LNCaP clone FGC (cell line): ENCODE results near the gene BSG.

Source experiments
- DNase-seq: peaks from one replicate; pipeline ENCODE4 v3.0.0-alpha.2; 2011; ENCODE audit warnings: low read depth
- H3K4me3 ChIP-seq: 2 replicates; pipeline ENCODE4 v1.5.1; 2011; ENCODE audit warnings: mild to moderate bottlenecking, low read depth, low read length, control low read depth
- CTCF ChIP-seq: IDR thresholded peaks from 2 replicates; pipeline ENCODE4 v1.5.1; 2012; ENCODE audit warnings: mild to moderate bottlenecking; ENCODE audit not compliant: control insufficient read depth, insufficient read depth; ENCODE audit errors: extremely low read depth

BSG gene

GRCh38 chr19:588741-589692, 16.6 kb downstream of the BSG start:
- no peak for DNase-seq
- H3K4me3 ChIP-seq = 0 out of 2 replicates have a peak overlapping the region, but pooled peaks have one; percentile 13
- TF ChIP-seq CTCF = no peak

GRCh38 chr19:589693-590395, 17.4 kb downstream of the BSG start, which contains the start of gene HCN2:
HCN2 (plus strand) TSS chr19:589881; CDS start chr19:589946, 65 bp downstream.
- no peak for TF ChIP-seq CTCF
- 0 out of 2 replicates have a peak within 1 kb of the TSS, but pooled peaks have one; percentile 13 for H3K4me3 ChIP-seq
- no peak for DNase-seq

GRCh38 chr19:590396-590745, 18.0 kb downstream of the BSG start:
- no peak for DNase-seq
- no peak overlapping the region for H3K4me3 ChIP-seq
- TF ChIP-seq CTCF = no peak

GRCh38 chr19:590750-591098, 18.3 kb downstream of the BSG start:
- TF ChIP-seq CTCF = no peak

GRCh38 chr19:591099-591958, 18.9 kb downstream of the BSG start:
- no peak overlapping the region for H3K4me3 ChIP-seq
- TF ChIP-seq CTCF = no peak
- no peak for DNase-seq

More at GRCh38 chr19:590750-591098, 18.3 kb downstream of the BSG start:
- no peak overlapping the region for H3K4me3 ChIP-seq
- DNase-seq = no peak

GRCh38 chr19:592101-592500, 19.7 kb downstream of the BSG start:
- TF ChIP-seq CTCF = no peak
- H3K4me3 ChIP-seq = no peak overlapping the region
- no peak for DNase-seq
